ENCODE data around the gene INAFM2. TPM values are rescaled to one million over a fixed set of nuclear protein-coding genes. Genes with fewer than 3 reads are reported as not detected.

INAFM2 gene
- polyA plus RNA-seq, 1 donor from 2014 or later: 14.8 TPM

DNA sequence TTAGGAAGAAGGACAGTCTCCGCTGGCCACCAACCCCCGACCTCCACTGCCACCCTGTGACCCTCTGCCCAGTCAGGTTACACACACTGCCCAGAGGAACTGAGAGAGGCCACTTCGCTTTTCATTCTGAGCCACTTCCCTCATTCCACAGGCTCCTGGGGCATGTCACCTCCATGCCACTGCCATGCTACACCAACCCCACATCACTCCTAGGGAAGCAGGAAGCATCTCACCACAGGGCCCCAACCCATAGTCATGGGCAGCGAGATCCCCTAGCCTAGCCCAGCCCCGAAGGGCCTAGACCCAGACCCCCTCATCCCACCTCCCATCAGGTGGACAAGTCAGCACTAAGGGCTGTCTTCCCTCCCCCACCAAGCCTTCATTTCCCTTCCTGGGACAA is 17.1 kb upstream of the INAFM2 start:
- H4K20me1 ChIP-seq (ENCODE audit: insufficient read depth): no peaks in the 10 kb centered on the region
- no peaks in the 10 kb centered on the region for H3K79me2 ChIP-seq (replicated peaks; ENCODE audit: insufficient read depth, low read length)
- TF ChIP-seq RAD21 (conservative IDR thresholded peaks at IDR 0.05) (no peak), EZH2 (IDR thresholded peaks at IDR 0.05; ENCODE audit: borderline replicate concordance, insufficient read depth, low read length, poor library complexity, severe bottlenecking) (no peak), TAF1 (IDR thresholded peaks at IDR 0.05; ENCODE audit: low read depth) (no peak), MXI1 (conservative IDR thresholded peaks at IDR 0.05; ENCODE audit: poor library complexity, severe bottlenecking) (no peak), POLR2AphosphoS5 (IDR thresholded peaks at IDR 0.05) (no peak), EP300 (conservative IDR thresholded peaks at IDR 0.05; ENCODE audit: poor library complexity, severe bottlenecking) (no peak), SMC3 (conservative IDR thresholded peaks at IDR 0.05; ENCODE audit: poor library complexity) (no peak), REST (IDR thresholded peaks at IDR 0.05; ENCODE audit: borderline replicate concordance) (no peak)
- TF ChIP-seq, protein P1, sequence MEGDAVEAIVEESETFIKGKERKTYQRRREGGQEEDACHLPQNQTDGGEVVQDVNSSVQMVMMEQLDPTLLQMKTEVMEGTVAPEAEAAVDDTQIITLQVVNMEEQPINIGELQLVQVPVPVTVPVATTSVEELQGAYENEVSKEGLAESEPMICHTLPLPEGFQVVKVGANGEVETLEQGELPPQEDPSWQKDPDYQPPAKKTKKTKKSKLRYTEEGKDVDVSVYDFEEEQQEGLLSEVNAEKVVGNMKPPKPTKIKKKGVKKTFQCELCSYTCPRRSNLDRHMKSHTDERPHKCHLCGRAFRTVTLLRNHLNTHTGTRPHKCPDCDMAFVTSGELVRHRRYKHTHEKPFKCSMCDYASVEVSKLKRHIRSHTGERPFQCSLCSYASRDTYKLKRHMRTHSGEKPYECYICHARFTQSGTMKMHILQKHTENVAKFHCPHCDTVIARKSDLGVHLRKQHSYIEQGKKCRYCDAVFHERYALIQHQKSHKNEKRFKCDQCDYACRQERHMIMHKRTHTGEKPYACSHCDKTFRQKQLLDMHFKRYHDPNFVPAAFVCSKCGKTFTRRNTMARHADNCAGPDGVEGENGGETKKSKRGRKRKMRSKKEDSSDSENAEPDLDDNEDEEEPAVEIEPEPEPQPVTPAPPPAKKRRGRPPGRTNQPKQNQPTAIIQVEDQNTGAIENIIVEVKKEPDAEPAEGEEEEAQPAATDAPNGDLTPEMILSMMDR (IDR thresholded peaks at IDR 0.05; ENCODE audit: poor library complexity, severe bottlenecking): no peak
- no peaks in the 10 kb centered on the region for H3K27me3 ChIP-seq (ENCODE audit: insufficient read depth, low read depth, low read length)
- no peaks in the 10 kb centered on the region for H3K36me3 ChIP-seq (ENCODE audit: insufficient read depth, low read length)
- no peak overlapping the region for H3K27ac ChIP-seq (ENCODE audit: low read length)
- H3K9ac ChIP-seq (ENCODE audit: low read length): no peak overlapping the region
- no peaks in the 10 kb centered on the region for H3K9me2 ChIP-seq (ENCODE audit: insufficient read depth, low read length)
- H3F3A ChIP-seq (ENCODE audit: insufficient read depth, low read length, poor library complexity, severe bottlenecking): no peaks in the 10 kb centered on the region
- H3K9me3 ChIP-seq (ENCODE audit: low read length): no peaks in the 10 kb centered on the region
- H2AFZ ChIP-seq (ENCODE audit: low read depth, low read length): no peak overlapping the region
- H3K4me3 ChIP-seq (ENCODE audit: low read length): no peak overlapping the region
- no peak overlapping the region for H3K4me2 ChIP-seq (ENCODE audit: low read length)

DNA sequence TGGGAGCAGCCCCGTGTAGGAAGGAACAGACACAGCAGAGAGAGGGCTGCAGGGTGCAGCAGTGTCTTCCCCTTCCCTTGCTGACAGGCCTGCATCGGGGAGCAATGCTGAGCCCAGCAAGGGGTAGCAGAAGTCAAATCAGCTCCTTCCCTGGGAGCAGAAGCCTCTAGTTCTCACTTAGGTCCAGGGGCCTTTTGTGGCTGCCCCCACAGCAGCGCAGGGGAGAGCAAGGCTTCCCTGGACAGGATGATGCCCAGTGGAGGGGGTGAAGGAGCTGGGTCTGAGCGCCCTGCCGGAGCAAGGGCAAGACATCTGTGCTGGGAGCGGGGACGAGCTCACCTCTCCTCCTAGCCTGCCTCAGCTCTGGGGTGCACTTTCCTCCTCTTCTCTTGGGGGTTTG is 16.6 kb upstream of the INAFM2 start:
- H2AFZ ChIP-seq (ENCODE audit: low read depth, low read length): no peak overlapping the region

More for the DNA sequence above, 16.6 kb upstream of the INAFM2 start:
- Histone ChIP-seq H3K9me3 (ENCODE audit: low read length) (no peaks in the 10 kb centered on the region), H3K4me2 (ENCODE audit: low read length) (no peak overlapping the region), H3K9me2 (ENCODE audit: insufficient read depth, low read length) (no peaks in the 10 kb centered on the region), H3K27me3 (ENCODE audit: insufficient read depth, low read depth, low read length) (no peaks in the 10 kb centered on the region), H3K36me3 (ENCODE audit: insufficient read depth, low read length) (no peaks in the 10 kb centered on the region), H3K79me2 (replicated peaks; ENCODE audit: insufficient read depth, low read length) (no peaks in the 10 kb centered on the region), H3K4me3 (ENCODE audit: low read length) (no peak overlapping the region), H3K27ac (ENCODE audit: low read length) (no peak overlapping the region), H4K20me1 (ENCODE audit: insufficient read depth) (no peaks in the 10 kb centered on the region), H3F3A (ENCODE audit: insufficient read depth, low read length, poor library complexity, severe bottlenecking) (no peaks in the 10 kb centered on the region), H3K9ac (ENCODE audit: low read length) (no peak overlapping the region)
- no peak for TF ChIP-seq SMC3 (conservative IDR thresholded peaks at IDR 0.05; ENCODE audit: poor library complexity)
- TF ChIP-seq TAF1 (IDR thresholded peaks at IDR 0.05; ENCODE audit: low read depth): no peak
- TF ChIP-seq EZH2 (IDR thresholded peaks at IDR 0.05; ENCODE audit: borderline replicate concordance, insufficient read depth, low read length, poor library complexity, severe bottlenecking): no peak
- no peak for TF ChIP-seq RAD21 (conservative IDR thresholded peaks at IDR 0.05)
- TF ChIP-seq, protein P1 (IDR thresholded peaks at IDR 0.05; ENCODE audit: poor library complexity, severe bottlenecking): no peak
- no peak for TF ChIP-seq POLR2AphosphoS5 (IDR thresholded peaks at IDR 0.05)
- no peak for TF ChIP-seq EP300 (conservative IDR thresholded peaks at IDR 0.05; ENCODE audit: poor library complexity, severe bottlenecking)
- TF ChIP-seq MXI1 (conservative IDR thresholded peaks at IDR 0.05; ENCODE audit: poor library complexity, severe bottlenecking): no peak
- no peak for TF ChIP-seq REST (IDR thresholded peaks at IDR 0.05; ENCODE audit: borderline replicate concordance)
